Activated naive CD8-positive, alpha-beta T cell treated with anti-CD3 and anti-CD28 coated beads, Interleukin-2, amount 50 U/mL, for 24 hours (primary cell): ENCODE results near the gene RCE1.

Source experiments
- ATAC-seq: fragments of 150-1000 bp; cut with Tn5 transposase; one replicate; pipeline ENCODE4 v1.10.0; 2021
- DNase-seq: peaks from one replicate; pipeline ENCODE4 v3.0.0; 2021
- H3K27ac Mint-ChIP-seq: one replicate; pipeline ENCODE4 v1.8.0; 2021; ENCODE audit warnings: mild to moderate bottlenecking, mixed read lengths
- H3K27me3 Mint-ChIP-seq: one replicate; pipeline ENCODE4 v1.8.0; 2021; ENCODE audit warnings: mixed read lengths
- H3K36me3 Mint-ChIP-seq: one replicate; pipeline ENCODE4 v1.8.0; 2021; ENCODE audit warnings: low read depth, mixed read lengths
- H3K4me1 Mint-ChIP-seq: one replicate; pipeline ENCODE4 v1.8.0; 2021; ENCODE audit warnings: mixed read lengths
- H3K4me3 Mint-ChIP-seq: one replicate; pipeline ENCODE4 v1.8.0; 2021; ENCODE audit warnings: mild to moderate bottlenecking, moderate library complexity, mixed read lengths
- H3K9me3 Mint-ChIP-seq: one replicate; pipeline ENCODE4 v1.8.0; 2021; ENCODE audit warnings: mixed read lengths

The RCE1 gene

DNA sequence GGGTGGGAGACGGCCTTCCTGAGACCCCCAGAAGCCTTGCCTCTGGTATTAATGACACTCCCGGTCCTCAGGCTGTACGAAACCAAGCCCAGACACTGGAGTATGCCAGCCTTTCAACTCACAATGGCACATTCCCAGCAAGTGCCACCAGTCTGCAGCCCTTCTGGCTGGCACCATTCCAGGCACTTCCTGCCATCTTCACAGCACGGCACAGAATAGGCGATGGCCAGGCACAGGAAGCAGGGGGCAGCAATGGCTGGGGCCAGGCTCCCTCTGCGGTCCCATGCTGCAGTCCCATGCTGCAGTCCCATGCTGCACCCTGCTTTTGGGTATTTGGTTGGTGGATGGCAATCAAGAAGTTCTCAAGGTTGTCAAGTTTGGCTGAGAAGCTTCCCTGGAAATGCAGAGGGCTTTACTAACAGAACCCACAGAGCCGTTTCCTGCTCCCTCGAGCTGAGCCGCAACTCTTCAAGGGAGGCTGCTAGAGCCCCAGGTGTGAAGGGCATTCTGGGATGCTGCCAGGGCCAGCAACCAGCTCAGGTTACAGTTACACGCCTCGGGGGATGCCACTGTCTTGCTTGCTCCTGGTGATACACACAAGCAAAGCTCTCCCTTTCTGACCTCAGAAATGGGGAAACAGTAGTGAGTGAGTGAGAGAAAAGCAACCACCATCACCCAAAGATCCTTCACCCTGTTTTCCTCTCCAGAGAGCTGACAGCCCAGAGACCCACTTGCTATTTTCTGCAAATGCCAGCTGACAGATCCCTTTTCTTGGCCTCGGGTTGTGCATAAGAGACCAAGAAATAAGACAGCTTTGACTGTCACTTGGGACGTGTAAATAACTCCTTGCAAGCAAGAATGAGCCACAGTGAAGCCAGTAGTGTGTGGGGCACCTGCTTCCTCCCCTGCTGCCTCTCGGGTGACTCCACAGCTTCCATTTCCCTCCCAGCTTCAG, 37.5 kb downstream of the RCE1 start:
- DNase-seq (no peak), ATAC-seq (no peak)
- no peak overlapping the region for H3K27ac Mint-ChIP-seq
- H3K4me1 Mint-ChIP-seq: peaks cover 12% of the 10 kb centered on the region
- no peak overlapping the region for H3K4me3 Mint-ChIP-seq
- no peaks in the 10 kb centered on the region for H3K9me3 Mint-ChIP-seq
- no peaks in the 10 kb centered on the region for H3K36me3 Mint-ChIP-seq
- no peaks in the 10 kb centered on the region for H3K27me3 Mint-ChIP-seq

DNA sequence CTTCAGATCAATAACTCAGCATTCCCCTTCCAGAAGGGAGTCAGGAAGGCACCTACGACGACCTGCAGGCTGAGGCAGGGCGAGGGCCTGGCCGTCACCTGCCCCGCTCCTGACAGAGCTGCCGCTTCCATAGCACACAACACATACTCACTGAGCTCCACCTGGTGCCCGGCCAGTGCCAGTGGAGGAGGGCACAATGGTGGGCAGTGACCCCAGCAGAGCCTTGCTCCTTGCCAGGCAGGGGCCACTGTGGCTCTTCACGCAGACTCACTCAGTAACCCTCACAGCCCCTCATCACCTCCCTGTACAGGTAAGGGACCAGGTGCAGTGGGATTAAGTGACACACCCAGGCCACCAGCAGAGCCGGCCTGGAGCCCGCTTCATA, 38.2 kb downstream of the RCE1 start:
- H3K36me3 Mint-ChIP-seq: no peaks in the 10 kb centered on the region
- H3K4me3 Mint-ChIP-seq: no peak overlapping the region
- no peaks in the 10 kb centered on the region for H3K27me3 Mint-ChIP-seq
- ATAC-seq: no peak
- no peak for DNase-seq
- H3K9me3 Mint-ChIP-seq: no peaks in the 10 kb centered on the region
- no peak overlapping the region for H3K27ac Mint-ChIP-seq
- H3K4me1 Mint-ChIP-seq: peaks cover 12% of the 10 kb centered on the region

DNA sequence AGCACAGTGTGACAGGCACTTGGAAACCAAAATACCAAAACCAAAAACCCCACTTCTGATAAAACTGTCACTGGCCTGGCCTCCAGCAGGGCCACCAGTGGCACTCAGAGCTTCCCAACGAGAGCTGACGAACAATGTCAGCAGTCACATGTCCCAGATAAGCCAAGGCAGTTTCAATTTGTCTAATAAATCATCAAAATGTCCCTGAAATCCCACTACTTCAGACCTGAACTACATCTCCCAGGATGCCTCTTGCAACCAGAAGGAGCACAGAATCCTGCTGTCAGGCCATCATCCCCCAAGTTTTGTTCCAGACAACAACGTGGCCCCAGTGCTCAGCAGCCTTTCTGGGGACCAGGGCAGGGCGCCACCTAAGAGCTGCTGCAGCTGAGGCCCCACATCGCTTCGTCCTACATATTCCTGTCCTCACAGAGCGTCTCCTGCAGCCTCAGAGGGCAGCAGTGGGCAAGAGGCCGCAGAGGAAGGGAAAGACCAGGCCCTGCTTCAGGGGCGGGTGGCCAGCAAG, 38.7 kb downstream of the RCE1 start:
- H3K4me1 Mint-ChIP-seq: peaks cover 12% of the 10 kb centered on the region
- H3K9me3 Mint-ChIP-seq: no peaks in the 10 kb centered on the region
- H3K36me3 Mint-ChIP-seq: no peaks in the 10 kb centered on the region
- no peaks in the 10 kb centered on the region for H3K27me3 Mint-ChIP-seq
- H3K27ac Mint-ChIP-seq: no peak overlapping the region
- no peak overlapping the region for H3K4me3 Mint-ChIP-seq
- ATAC-seq: no peak
- no peak for DNase-seq

DNA sequence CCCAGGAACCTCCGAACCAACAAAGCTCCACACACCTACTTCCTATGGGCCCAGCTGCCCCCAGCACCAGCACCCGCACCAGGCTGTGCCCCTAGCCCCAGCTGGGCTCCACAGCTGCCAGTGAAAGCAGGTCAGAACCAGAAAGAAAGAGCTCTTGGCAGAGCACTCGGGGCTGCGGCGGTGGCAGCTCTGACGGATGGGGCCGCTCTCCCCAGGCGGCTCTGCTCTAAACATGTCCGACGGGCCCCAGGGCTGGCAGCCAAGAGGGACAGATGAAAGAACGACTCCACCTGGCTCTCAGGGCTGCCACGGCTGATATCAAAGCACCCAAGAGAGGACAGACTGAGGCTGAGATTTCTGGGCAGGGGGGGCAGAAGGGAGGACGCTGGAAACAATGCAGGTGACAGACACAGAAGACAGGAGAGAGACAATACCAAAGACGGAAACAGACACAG, 39.3 kb downstream of the RCE1 start:
- Mint-ChIP-seq H3K4me3 (no peak overlapping the region), H3K27me3 (no peaks in the 10 kb centered on the region), H3K9me3 (no peaks in the 10 kb centered on the region), H3K27ac (no peak overlapping the region), H3K4me1 (peaks cover 12% of the 10 kb centered on the region), H3K36me3 (no peaks in the 10 kb centered on the region)
- ATAC-seq (no peak), DNase-seq (no peak)

DNA sequence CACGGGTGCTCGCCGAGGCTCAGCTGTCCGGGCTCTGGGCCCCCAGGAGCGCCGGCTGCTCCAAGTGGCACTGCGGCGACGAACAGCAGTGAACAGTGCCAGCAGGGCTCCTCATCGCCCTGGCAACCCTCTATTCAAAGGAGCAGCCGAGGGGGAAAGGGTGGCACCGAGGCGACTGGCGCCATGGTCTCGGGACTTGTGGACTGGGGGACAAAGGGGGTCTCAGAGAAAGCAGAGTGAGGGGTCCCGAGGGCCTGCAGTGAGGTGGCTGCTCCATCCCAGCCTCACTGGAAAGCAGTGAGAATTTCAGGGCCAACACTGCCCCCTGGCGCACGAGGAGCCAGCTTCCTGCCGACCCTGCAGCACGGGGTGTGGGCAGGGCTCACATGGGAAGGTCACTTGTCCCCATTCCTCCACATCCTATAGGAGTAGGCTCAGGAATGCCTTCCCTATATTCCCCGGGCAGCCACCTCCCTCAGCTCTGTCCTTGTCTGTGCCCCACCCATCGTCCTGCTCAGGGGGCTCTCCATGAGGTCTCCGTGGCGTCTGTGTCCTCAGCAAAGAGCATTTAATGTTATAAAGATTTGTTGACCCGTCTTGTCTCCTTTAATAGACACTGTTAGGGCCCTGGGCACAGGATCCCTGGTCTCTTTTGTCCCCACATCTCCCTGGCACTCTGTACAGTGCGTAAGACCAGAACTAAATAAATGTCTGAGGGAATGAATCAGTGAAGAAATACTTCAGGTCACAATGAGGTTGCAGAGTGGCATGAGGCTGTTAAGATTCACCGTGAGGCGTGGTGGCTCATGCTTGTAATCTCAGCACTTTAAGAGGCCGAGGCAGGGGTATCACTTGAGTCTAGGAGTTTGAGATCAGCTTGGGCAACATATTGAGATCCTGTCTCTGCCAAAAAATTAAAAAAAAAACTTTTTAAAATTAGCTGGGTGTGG, 40.0 kb downstream of the RCE1 start:
- Mint-ChIP-seq H3K36me3 (no peaks in the 10 kb centered on the region), H3K27ac (no peak overlapping the region), H3K4me3 (no peak overlapping the region), H3K9me3 (no peaks in the 10 kb centered on the region), H3K27me3 (no peaks in the 10 kb centered on the region), H3K4me1 (peaks cover 12% of the 10 kb centered on the region)
- DNase-seq (peak; percentile 82), ATAC-seq (peak; percentile 62)

DNA sequence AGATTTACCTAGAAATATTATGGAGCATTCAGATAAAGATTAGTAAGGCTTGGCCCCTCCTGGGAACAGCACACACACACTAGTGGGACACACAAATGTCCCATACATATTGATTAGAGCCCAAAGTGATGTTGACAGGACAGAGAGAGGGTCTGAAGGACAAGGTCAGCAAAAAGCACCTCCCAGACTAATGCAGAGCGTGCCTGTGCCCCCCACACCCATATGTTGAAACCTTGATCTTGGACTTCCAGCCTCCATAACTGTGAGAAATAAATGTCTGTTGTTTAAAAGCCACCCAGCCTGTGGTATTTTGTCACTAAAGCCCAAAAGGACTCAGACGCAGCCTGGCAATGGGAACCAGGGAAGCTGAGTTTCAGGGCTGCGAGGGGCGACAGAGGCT, 41.2 kb downstream of the RCE1 start:
- no peaks in the 10 kb centered on the region for H3K27me3 Mint-ChIP-seq
- H3K36me3 Mint-ChIP-seq: no peaks in the 10 kb centered on the region
- DNase-seq (no peak), ATAC-seq (no peak)
- no peak overlapping the region for H3K27ac Mint-ChIP-seq
- no peaks in the 10 kb centered on the region for H3K9me3 Mint-ChIP-seq
- H3K4me3 Mint-ChIP-seq: no peak overlapping the region
- peaks cover 12% of the 10 kb centered on the region for H3K4me1 Mint-ChIP-seq

DNA sequence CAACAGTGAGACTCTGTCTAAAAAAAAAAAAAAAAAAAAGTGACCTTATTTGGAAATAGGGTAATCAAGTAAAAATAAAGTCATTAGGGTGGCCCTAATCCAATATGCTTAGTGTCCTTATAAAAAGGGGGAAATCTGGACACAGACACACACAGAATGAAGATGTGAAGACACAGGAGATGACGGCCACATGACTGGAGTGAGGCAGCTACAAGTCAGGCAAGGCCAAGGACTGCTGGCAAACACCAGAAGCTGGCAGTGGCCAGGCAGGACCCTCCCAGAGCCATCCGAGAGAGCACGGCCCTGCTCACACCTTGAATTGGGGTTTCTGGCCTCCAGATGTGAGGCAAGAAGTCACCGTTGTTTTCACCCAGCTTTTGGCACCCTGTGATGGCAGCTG, 42.2 kb downstream of the RCE1 start:
- no peak for DNase-seq
- no peak for ATAC-seq
- H3K36me3 Mint-ChIP-seq: no peaks in the 10 kb centered on the region
- H3K4me3 Mint-ChIP-seq: no peak overlapping the region
- peaks cover 8% of the 10 kb centered on the region for H3K4me1 Mint-ChIP-seq
- H3K27me3 Mint-ChIP-seq: no peaks in the 10 kb centered on the region
- H3K27ac Mint-ChIP-seq: no peak overlapping the region
- no peaks in the 10 kb centered on the region for H3K9me3 Mint-ChIP-seq

DNA sequence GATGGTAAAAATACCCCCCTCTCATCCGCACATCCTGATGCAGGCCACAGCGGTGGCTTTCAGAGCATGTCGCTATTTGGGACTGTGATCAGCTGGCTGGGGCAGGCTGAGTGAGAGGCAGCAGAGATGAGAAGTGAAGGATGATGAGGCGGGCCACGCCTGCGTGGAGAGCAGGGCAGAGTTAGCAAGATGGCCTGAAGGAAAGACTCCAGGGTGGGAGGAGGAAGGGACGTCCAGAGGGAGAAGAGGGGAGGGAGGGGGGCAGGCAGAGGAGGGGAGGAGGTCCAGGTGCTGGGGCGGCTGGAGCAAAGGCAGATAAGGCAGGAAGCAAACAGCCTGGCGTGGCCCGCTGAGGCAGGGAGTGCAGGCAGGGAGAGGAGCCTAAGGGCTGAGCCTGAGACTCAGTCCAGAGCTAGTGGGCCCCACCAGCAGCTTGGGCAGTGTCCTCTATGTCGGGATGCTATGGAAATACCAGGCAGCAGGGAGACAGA, 42.8 kb downstream of the RCE1 start:
- Mint-ChIP-seq H3K4me3 (no peak overlapping the region), H3K9me3 (no peaks in the 10 kb centered on the region), H3K27ac (no peak overlapping the region), H3K4me1 (peaks cover 4% of the 10 kb centered on the region), H3K27me3 (no peaks in the 10 kb centered on the region), H3K36me3 (no peaks in the 10 kb centered on the region)
- DNase-seq (no peak), ATAC-seq (no peak)

DNA sequence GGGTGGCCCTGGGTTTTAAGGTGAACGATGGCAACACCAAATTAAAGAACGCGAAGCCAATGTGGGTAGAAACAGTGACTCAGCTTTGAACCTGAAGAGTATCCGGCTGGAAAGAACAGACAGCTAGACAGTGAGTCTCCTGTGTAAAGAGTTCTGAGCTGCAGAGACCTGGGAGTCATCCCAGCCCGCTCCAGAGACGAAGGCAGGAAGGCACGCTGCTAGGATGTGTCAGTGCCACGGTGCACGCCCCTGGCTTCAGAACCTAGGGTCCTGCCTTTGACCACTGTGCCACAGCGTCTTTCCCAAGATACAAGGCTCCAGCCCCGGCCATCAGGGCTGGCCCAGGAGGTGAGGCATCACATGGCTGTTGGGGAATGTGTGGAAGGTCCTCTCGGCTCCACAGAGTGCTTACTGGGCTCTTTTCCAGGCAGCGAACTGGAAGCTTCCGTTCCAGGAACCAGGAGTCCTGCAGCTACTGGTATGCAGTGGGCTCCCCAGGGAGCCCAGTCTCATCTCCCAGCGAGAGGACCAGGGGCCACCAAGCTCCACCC, 43.5 kb downstream of the RCE1 start:
- DNase-seq: no peak
- Mint-ChIP-seq H3K4me3 (no peak overlapping the region), H3K4me1 (peaks cover 3% of the 10 kb centered on the region), H3K27me3 (no peaks in the 10 kb centered on the region), H3K36me3 (no peaks in the 10 kb centered on the region), H3K27ac (no peak overlapping the region), H3K9me3 (no peaks in the 10 kb centered on the region)
- no peak for ATAC-seq

DNA sequence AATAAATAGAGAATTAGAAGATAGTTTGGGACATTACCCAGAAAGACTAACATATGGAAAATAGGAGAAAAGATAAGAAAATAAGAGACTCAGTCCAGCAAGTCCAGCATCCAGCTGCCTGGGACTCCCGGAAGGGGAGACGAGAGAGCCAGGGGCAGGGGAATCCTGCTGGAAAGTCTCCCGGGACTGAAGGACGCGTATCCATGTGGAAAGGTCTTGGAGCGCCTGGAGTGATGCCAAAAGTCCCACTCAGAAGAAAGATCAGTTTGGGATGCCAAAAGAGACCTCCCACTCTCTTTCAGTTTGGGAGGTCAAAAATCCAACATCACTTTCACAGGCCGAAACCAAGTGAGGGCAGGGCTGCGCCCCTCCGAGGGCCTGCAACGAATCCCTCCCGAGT, 44.3 kb downstream of the RCE1 start:
- Mint-ChIP-seq H3K4me1 (peaks cover 11% of the 10 kb centered on the region), H3K4me3 (no peak overlapping the region), H3K9me3 (no peaks in the 10 kb centered on the region), H3K36me3 (peaks cover 2% of the 10 kb centered on the region), H3K27ac (no peak overlapping the region), H3K27me3 (peaks cover 2% of the 10 kb centered on the region)
- ATAC-seq: no peak
- DNase-seq: no peak

DNA sequence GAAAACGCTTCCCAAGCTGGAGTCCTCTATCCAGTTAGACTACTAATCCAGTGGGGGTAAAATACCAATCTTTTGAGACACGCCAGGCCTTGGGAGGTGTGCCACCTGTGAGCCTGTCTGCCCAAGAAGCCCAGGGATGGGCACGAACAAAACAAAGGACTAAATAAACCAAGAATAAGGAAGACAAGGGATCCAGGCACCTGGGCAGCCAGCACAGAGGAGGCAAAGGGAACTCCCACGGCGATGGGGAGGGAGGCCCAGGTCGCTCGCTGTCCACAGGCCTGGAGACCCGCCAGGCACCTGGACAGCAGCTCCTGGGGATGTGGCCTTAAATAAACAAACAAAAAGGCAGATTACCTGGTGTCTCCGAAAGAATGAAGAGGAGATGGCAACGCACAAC, 45.0 kb downstream of the RCE1 start:
- H3K27me3 Mint-ChIP-seq: peaks cover 2% of the 10 kb centered on the region
- peaks cover 2% of the 10 kb centered on the region for H3K36me3 Mint-ChIP-seq
- no peak overlapping the region for H3K27ac Mint-ChIP-seq
- H3K4me1 Mint-ChIP-seq: peaks cover 13% of the 10 kb centered on the region
- ATAC-seq (no peak), DNase-seq (no peak)
- H3K4me3 Mint-ChIP-seq: no peak overlapping the region
- no peaks in the 10 kb centered on the region for H3K9me3 Mint-ChIP-seq

DNA sequence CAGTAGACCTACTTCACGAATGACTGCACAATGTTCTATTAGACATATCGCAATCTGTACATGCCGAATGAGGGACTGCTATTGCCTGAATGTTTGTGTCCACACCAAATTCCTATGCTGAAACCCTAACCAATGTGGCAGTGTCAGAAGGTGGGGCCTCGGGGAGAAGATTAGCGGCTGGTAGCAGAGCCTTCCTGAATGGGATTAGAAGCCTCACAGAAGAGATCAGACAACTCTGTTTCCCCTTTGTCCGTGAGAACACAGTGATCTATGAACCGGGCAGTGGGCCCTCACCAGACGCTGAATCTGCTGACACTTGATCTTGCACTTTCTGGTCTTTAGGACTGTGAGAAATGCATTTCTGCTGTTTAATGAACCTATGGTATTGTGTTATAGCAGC, 46.7 kb downstream of the RCE1 start:
- H3K4me1 Mint-ChIP-seq: peaks cover 12% of the 10 kb centered on the region
- ATAC-seq: no peak
- H3K4me3 Mint-ChIP-seq: no peak overlapping the region
- H3K27ac Mint-ChIP-seq: no peak overlapping the region
- DNase-seq: no peak
- peaks cover 2% of the 10 kb centered on the region for H3K36me3 Mint-ChIP-seq
- H3K9me3 Mint-ChIP-seq: no peaks in the 10 kb centered on the region
- peaks cover 2% of the 10 kb centered on the region for H3K27me3 Mint-ChIP-seq

DNA sequence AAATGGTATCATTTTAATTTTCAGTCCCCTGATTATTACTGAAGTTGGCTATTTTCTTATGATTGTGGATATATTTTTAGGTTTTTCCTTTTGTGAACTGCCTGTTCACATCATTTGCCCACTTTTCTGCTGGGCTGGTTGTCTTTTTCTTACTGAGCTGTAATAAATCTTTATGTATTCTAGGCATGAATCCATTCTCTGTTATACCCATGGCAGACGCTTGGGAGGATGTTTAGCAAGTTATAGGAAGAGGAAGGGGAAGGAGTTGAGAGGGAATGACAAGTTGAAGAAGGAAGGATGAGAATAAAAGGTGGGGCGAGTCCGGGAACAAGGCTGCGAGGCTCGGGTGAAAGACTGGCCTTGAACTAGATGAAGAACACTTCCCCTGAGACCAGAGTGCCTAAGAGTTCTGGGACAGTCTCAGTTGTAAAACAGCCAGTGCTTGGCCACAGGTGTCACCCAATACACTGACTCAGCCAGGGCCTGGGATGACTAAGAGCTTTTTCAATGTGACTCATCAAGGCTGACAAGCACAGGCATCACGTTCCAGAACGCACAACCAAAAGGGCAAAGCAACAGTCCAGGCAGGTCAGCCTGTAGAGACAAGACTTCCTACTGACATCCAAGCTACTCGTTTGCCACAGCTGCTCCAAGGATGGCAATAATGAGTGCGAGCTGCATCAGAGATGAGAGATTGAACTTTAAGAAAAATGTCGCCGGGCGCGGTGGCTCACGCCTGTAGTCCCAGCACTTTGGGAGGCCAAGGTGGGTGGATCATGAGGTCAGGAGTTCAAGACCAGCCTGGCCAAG, 48.8 kb downstream of the RCE1 start:
- DNase-seq (peak; percentile 57), ATAC-seq (peak; percentile 97)
- no peaks in the 10 kb centered on the region for H3K9me3 Mint-ChIP-seq
- peaks cover 2% of the 10 kb centered on the region for H3K36me3 Mint-ChIP-seq
- H3K4me1 Mint-ChIP-seq: peaks cover 12% of the 10 kb centered on the region
- H3K27ac Mint-ChIP-seq: peak overlapping the region; percentile 41
- peaks cover 2% of the 10 kb centered on the region for H3K27me3 Mint-ChIP-seq
- H3K4me3 Mint-ChIP-seq: no peak overlapping the region

DNA sequence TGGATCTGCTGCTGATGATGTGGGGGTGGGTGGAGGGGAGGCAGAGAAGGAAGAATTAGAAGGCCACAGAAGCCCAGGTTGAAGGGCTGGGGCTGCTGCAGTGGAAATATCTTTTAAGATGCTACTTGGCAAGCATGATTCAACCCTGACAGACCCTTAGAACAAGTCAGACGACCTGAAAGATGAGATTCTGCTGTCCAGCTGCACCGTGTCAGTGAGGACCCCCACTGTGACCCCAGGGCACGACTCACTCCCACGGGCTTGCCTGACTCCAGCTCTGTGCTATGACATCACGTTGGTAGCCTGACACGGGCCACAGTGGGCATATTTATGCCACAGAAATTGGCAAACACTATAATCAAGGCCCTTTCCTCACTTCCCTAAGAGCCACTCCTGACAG, 49.7 kb downstream of the RCE1 start:
- Mint-ChIP-seq H3K27me3 (peaks cover 2% of the 10 kb centered on the region), H3K4me3 (no peak overlapping the region), H3K27ac (no peak overlapping the region), H3K36me3 (peaks cover 2% of the 10 kb centered on the region), H3K4me1 (peaks cover 12% of the 10 kb centered on the region), H3K9me3 (no peaks in the 10 kb centered on the region)
- ATAC-seq (no peak), DNase-seq (no peak)
